GM12878 (cell line): Measurements from ENCODE around the gene CACNA2D2. TPM values are rescaled to one million over a fixed set of nuclear protein-coding genes. Genes with fewer than 3 reads are reported as not detected.

ENCODE experiments used
- ATAC-seq: fragments of 200-7000 bp; cut with Tn5 transposase; 3 replicates; pipeline ENCODE4 v1.9.1; 2020; ENCODE audit warnings: mild to moderate bottlenecking, moderate library complexity
- BruUV-seq: library from RNA; stranded (reverse); fragments of 400-500 nt; replicated peaks from 2 replicates; lab custom pipeline; 2021; lab: Mats Ljungman, UMichigan
- CTCF ChIA-PET: fragments of 300-600 bp; sonication (Branson Sonifier 250); formaldehyde crosslinking; extraction: SDS; loops from one replicate; lab custom pipeline; 2021; ENCODE audit warnings: inconsistent platforms; lab: Yijun Ruan, JAX
- POLR2A ChIA-PET: fragments of 350-600 bp; formaldehyde crosslinking; extraction: SDS; loops from one replicate; lab custom pipeline; 2021; ENCODE audit warnings: inconsistent platforms; lab: Charles Lee
- RAD21 ChIA-PET: fragments of 300-600 bp; sonication (Branson Sonifier 250); formaldehyde crosslinking; loops from one replicate; lab custom pipeline; 2023; ENCODE audit warnings: antibody characterized with exemption; ENCODE audit not compliant: unreplicated experiment; lab: Charles Lee
- SMC1A ChIA-PET: fragments of 300-600 bp; sonication (Branson Sonifier 250); formaldehyde crosslinking; loops from one replicate; lab custom pipeline; 2023; ENCODE audit not compliant: unreplicated experiment, uncharacterized antibody; lab: Charles Lee
- DNase-seq: peaks from one replicate; pipeline ENCODE4 v3.0.0-alpha.2; 2011; ENCODE audit warnings: low read depth, low spot score
- FAIRE-seq: peaks from 3 replicates; lab custom pipeline; 2011; peaks lifted over from hg19 to GRCh38; lab: Jason Lieb, UNC
- H2AFZ ChIP-seq: 2 replicates; pipeline ENCODE4 v1.6.0; 2011; ENCODE audit warnings: low read depth, low read length, control low read depth; ENCODE audit not compliant: control insufficient read depth
- H3K27ac ChIP-seq: 2 replicates; pipeline ENCODE4 v1.5.1; 2011; ENCODE audit warnings: control low read depth; ENCODE audit not compliant: control insufficient read depth, insufficient read depth
- H3K27me3 ChIP-seq, 2 experiments: replicated peaks in 1 of 2; 2 replicates each; pipeline versions ENCODE4 v1.6.0 to v1.6.1; 2011; ENCODE audit warnings: low read length in 1 of 2; ENCODE audit not compliant: control insufficient read depth in 2 of 2, insufficient read depth in 2 of 2
- H3K36me3 ChIP-seq, 2 experiments: 2 replicates each; pipeline ENCODE4 v1.5.1; 2011; ENCODE audit warnings: low read length in 1 of 2; ENCODE audit not compliant: control insufficient read depth in 2 of 2, insufficient read depth in 2 of 2
- H3K4me1 ChIP-seq: 2 replicates; pipeline ENCODE4 v1.6.1; 2011; ENCODE audit warnings: mild to moderate bottlenecking, low read length, moderate library complexity, mixed read lengths; ENCODE audit not compliant: control insufficient read depth, insufficient read depth
- H3K4me2 ChIP-seq: 2 replicates; pipeline ENCODE4 v1.6.0; 2011; ENCODE audit warnings: control low read depth; ENCODE audit not compliant: control insufficient read depth, insufficient read depth
- H3K4me3 ChIP-seq: fragments of 200-600 bp; sonication (generic); 2 replicates; pipeline ENCODE4 v1.5.1; 2016
- H3K79me2 ChIP-seq: 2 replicates; pipeline ENCODE4 v1.6.0; 2011; ENCODE audit warnings: low read length; ENCODE audit not compliant: control insufficient read depth, insufficient read depth
- H3K9ac ChIP-seq: 2 replicates; pipeline ENCODE4 v1.8.0; 2011; ENCODE audit warnings: low read length, control low read depth, mixed read lengths; ENCODE audit not compliant: control insufficient read depth, insufficient read depth
- H3K9me3 ChIP-seq: replicated peaks from 3 replicates; pipeline ENCODE4 v1.5.1; 2011; ENCODE audit warnings: mild to moderate bottlenecking, low read length; ENCODE audit not compliant: control insufficient read depth, insufficient read depth
- H4K20me1 ChIP-seq: 2 replicates; pipeline ENCODE4 v1.6.0; 2011; ENCODE audit not compliant: control insufficient read depth, insufficient read depth
- BACH1 ChIP-seq: fragments of 450-650 bp; IDR thresholded peaks from 2 replicates; pipeline ENCODE4 v1.6.1; 2017; ENCODE audit warnings: mild to moderate bottlenecking, borderline replicate concordance
- CEBPZ ChIP-seq: fragments of 150-350 bp; IDR thresholded peaks from 2 replicates; pipeline ENCODE4 v1.6.1; 2016; ENCODE audit warnings: low read depth, low read length
- IKZF2 ChIP-seq, 2 experiments: fragments of 450-650 bp; IDR thresholded peaks; 2 replicates each; pipeline ENCODE4 v1.6.1; 2017; ENCODE audit warnings: mild to moderate bottlenecking in 2 of 2, moderate library complexity in 2 of 2
- IRF3 ChIP-seq: fragments of 450-650 bp; IDR thresholded peaks from 2 replicates; pipeline ENCODE4 v1.6.1; 2014; ENCODE audit warnings: mild to moderate bottlenecking
- IRF4 ChIP-seq: IDR thresholded peaks from 2 replicates; pipeline ENCODE4 v1.6.1; 2011; ENCODE audit warnings: low read depth, low read length
- RELA ChIP-seq: fragments of 450-650 bp; IDR thresholded peaks from 2 replicates; pipeline ENCODE4 v1.8.0; 2014; ENCODE audit warnings: borderline replicate concordance; ENCODE audit not compliant: partially characterized antibody
- TBL1XR1 ChIP-seq: IDR thresholded peaks from 2 replicates; pipeline ENCODE4 v1.6.1; 2012; ENCODE audit warnings: low read depth, low read length, improper control_type of control experiment
- ZNF384 ChIP-seq: IDR thresholded peaks from 2 replicates; pipeline ENCODE4 v1.6.1; 2012; ENCODE audit warnings: low read depth, mild to moderate bottlenecking, low read length, improper control_type of control experiment, borderline replicate concordance
- WGBS: methylation state at CpG from one replicate; pipeline ENCODE4 v1.1.6; 2016; ENCODE audit warnings: low lambda C conversion rate; ENCODE audit not compliant: insufficient replicate concordance, insufficient coverage; ENCODE audit errors: missing lambda C conversion rate; 5-methylcytosine and 5-hydroxymethylcytosine counted together
- in situ Hi-C: fragments of 300-500 bp; cut with MboI; formaldehyde crosslinking; loops from 9 replicates; pipeline ENCODE4 v1.14.3; 2018; ENCODE audit warnings: mixed read lengths
- intact Hi-C: fragments of 100-400 bp; cut with micrococcal nuclease; formaldehyde crosslinking; loops from one replicate; pipeline ENCODE4 v1.14.2; 2022; ENCODE audit not compliant: unreplicated experiment
- polyA plus RNA-seq, 11 experiments: library from polyadenylated mRNA; depleted of rRNA in 4 of 11; unstranded in 6 of 11; stranded (reverse) in 5 of 11; fragments of >200 nt; fragmentation: Nextera tagmentation in 4 of 11; fragmentation: Illumina TruSeq in 1 of 11; extraction: Ambion mirVana in 4 of 11; extraction: Trizol in 1 of 11; gene quantifications; 1 replicate in 1 of 11; 2 replicates in 10 of 11; pipeline versions ENCODE4 v1.2.1 to v1.2.3, GENCODE V29; 2011 to 2016; ENCODE audit warnings: inconsistent platforms in 2 of 11, missing spikeins in 2 of 11, low read depth in 1 of 11
- total RNA-seq, 4 experiments: library from RNA; depleted of rRNA in 3 of 4; stranded (reverse); fragments of >200 nt in 3 of 4; fragmentation: Illumina TruSeq in 1 of 4; extraction: Trizol in 1 of 4; gene quantifications; 2 replicates each; pipeline versions ENCODE4 v1.2.1 to v1.2.3, GENCODE V29; 2013 to 2021

CACNA2D2 gene
- total and polyA plus RNA-seq, 10 of the 15 experiments (the other 5 are each of a cell fraction or from before 2014, with no cell fraction given): 0.03 to 0.07 TPM; not detected in 8

GRCh38 chr3:50466177-50466576, 37.3 kb downstream of the CACNA2D2 start (continued):
- TF ChIP-seq ZNF384 (no peak), IRF3 (no peak), BACH1 (no peak), TBL1XR1 (no peak)

GRCh38 chr3:50464569-50464968, 38.9 kb downstream of the CACNA2D2 start:
- BruUV-seq: no TSS peak
- no peak for ATAC-seq
- H3K27ac ChIP-seq: no peak overlapping the region
- no peaks in the 10 kb centered on the region for H3K36me3 ChIP-seq
- H4K20me1 ChIP-seq: no peaks in the 10 kb centered on the region
- no peak overlapping the region for H3K4me3 ChIP-seq
- ChIA-PET CTCF (no interaction called here), RAD21 (no interaction called here), POLR2A (no interaction called here), SMC1A (no interaction called here)
- H3K79me2 ChIP-seq: no peaks in the 10 kb centered on the region
- intact Hi-C loops (no loop called here), in situ Hi-C loops (no loop called here)
- 1% methylated on average over 6 of the region's 6 CpGs for WGBS
- H3K4me2 ChIP-seq: no peak overlapping the region
- TF ChIP-seq IRF4 (no peak), IKZF2 (IDR thresholded peaks at IDR 0.05) (no peak), RELA (no peak), CEBPZ (no peak)
- no peak for DNase-seq
- H3K9ac ChIP-seq: no peak overlapping the region
- H3K9me3 ChIP-seq: no peaks in the 10 kb centered on the region
- FAIRE-seq: no peak
- no peak overlapping the region for H2AFZ ChIP-seq
- H3K4me1 ChIP-seq: no peaks in the 10 kb centered on the region
- peaks cover 0 to 5% of the 10 kb centered on the region in 2 experiments; a peak in 3 of 4 replicates for H3K27me3 ChIP-seq
